ENCODE results near the gene KCNJ2.

Gene KCNJ2

GRCh38 chr17:70184770-70185169, 15.4 kb downstream of the KCNJ2 start:
- no peaks in the 10 kb centered on the region for H4K20me1 ChIP-seq (ENCODE audit: insufficient read depth, low read length)
- H3K9me2 ChIP-seq (ENCODE audit: low read depth, low read length) = no peaks in the 10 kb centered on the region
- no peak overlapping the region for H2AFZ ChIP-seq (ENCODE audit: low read length)
- H3F3A ChIP-seq (ENCODE audit: insufficient read depth, low read length) = no peaks in the 10 kb centered on the region
- TF ChIP-seq CTCF (IDR thresholded peaks at IDR 0.05; ENCODE audit: low read length) (no peak), EZH2 (IDR thresholded peaks at IDR 0.05; ENCODE audit: borderline replicate concordance, low read length) (no peak)
- H3K27me3 ChIP-seq (ENCODE audit: insufficient read depth, low read length) = no peaks in the 10 kb centered on the region; the same call in 1 of the 2 replicates
- no peaks in the 10 kb centered on the region for H3K9me3 ChIP-seq (ENCODE audit: low read length)
- no peak overlapping the region for H3K4me2 ChIP-seq (ENCODE audit: low read length)
- no peak overlapping the region for H3K9ac ChIP-seq (ENCODE audit: low read length)
- H3K4me3 ChIP-seq (ENCODE audit: low read depth, low read length, poor library complexity, severe bottlenecking) = no peak overlapping the region
- no peaks in the 10 kb centered on the region for H3K79me2 ChIP-seq (ENCODE audit: insufficient read depth, low read length)
- H3K36me3 ChIP-seq (ENCODE audit: insufficient read depth, low read length) = no peaks in the 10 kb centered on the region
- no peak overlapping the region for H3K27ac ChIP-seq (ENCODE audit: low read depth, low read length, poor library complexity, severe bottlenecking)
- H3K4me1 ChIP-seq (ENCODE audit: insufficient read depth, low read length, severe bottlenecking) = no peaks in the 10 kb centered on the region

GRCh38 chr17:70185285-70185684, 16.0 kb downstream of the KCNJ2 start:
- no peak overlapping the region for H2AFZ ChIP-seq (ENCODE audit: low read length)
- H4K20me1 ChIP-seq (ENCODE audit: insufficient read depth, low read length) = no peaks in the 10 kb centered on the region
- no peak overlapping the region for H3K27ac ChIP-seq (ENCODE audit: low read depth, low read length, poor library complexity, severe bottlenecking)
- no peaks in the 10 kb centered on the region for H3K79me2 ChIP-seq (ENCODE audit: insufficient read depth, low read length)
- H3K4me2 ChIP-seq (ENCODE audit: low read length) = no peak overlapping the region
- H3K9ac ChIP-seq (ENCODE audit: low read length) = no peak overlapping the region
- H3K4me1 ChIP-seq (ENCODE audit: insufficient read depth, low read length, severe bottlenecking) = no peaks in the 10 kb centered on the region
- H3K27me3 ChIP-seq (ENCODE audit: insufficient read depth, low read length) = no peaks in the 10 kb centered on the region; the same call in 1 of the 2 replicates
- no peaks in the 10 kb centered on the region for H3K36me3 ChIP-seq (ENCODE audit: insufficient read depth, low read length)
- TF ChIP-seq EZH2 (IDR thresholded peaks at IDR 0.05; ENCODE audit: borderline replicate concordance, low read length) (no peak), CTCF (IDR thresholded peaks at IDR 0.05; ENCODE audit: low read length) (no peak)
- no peaks in the 10 kb centered on the region for H3K9me3 ChIP-seq (ENCODE audit: low read length)
- H3K9me2 ChIP-seq (ENCODE audit: low read depth, low read length) = no peaks in the 10 kb centered on the region
- H3K4me3 ChIP-seq (ENCODE audit: low read depth, low read length, poor library complexity, severe bottlenecking) = no peak overlapping the region
- H3F3A ChIP-seq (ENCODE audit: insufficient read depth, low read length) = no peaks in the 10 kb centered on the region

- TF ChIP-seq EZH2 (IDR thresholded peaks at IDR 0.05; ENCODE audit: borderline replicate concordance, low read length) (no peak), CTCF (IDR thresholded peaks at IDR 0.05; ENCODE audit: low read length) (no peak)
- Histone ChIP-seq H3K9me2 (ENCODE audit: low read depth, low read length) (no peaks in the 10 kb centered on the region), H4K20me1 (ENCODE audit: insufficient read depth, low read length) (no peaks in the 10 kb centered on the region), H3K27me3 (ENCODE audit: insufficient read depth, low read length) (no peaks in the 10 kb centered on the region; the same call in 1 of the 2 replicates), H3K4me1 (ENCODE audit: insufficient read depth, low read length, severe bottlenecking) (no peaks in the 10 kb centered on the region), H2AFZ (ENCODE audit: low read length) (no peak overlapping the region), H3K36me3 (ENCODE audit: insufficient read depth, low read length) (no peaks in the 10 kb centered on the region), H3K4me2 (ENCODE audit: low read length) (no peak overlapping the region), H3K27ac (ENCODE audit: low read depth, low read length, poor library complexity, severe bottlenecking) (no peak overlapping the region), H3K9me3 (ENCODE audit: low read length) (no peaks in the 10 kb centered on the region), H3K4me3 (ENCODE audit: low read depth, low read length, poor library complexity, severe bottlenecking) (no peak overlapping the region), H3K9ac (ENCODE audit: low read length) (no peak overlapping the region), H3K79me2 (ENCODE audit: insufficient read depth, low read length) (no peaks in the 10 kb centered on the region), H3F3A (ENCODE audit: insufficient read depth, low read length) (no peaks in the 10 kb centered on the region)
Measured at GRCh38 chr17:70187383-70187782, 18.1 kb downstream of the KCNJ2 start.
